Panc1 (cell line): Measurements from ENCODE around the gene ARMC5. TPM values are rescaled to one million over a fixed set of nuclear protein-coding genes. Genes with fewer than 3 reads are reported as not detected.
"Not testable (repeated sequence)": the region's sequence is repeated elsewhere in the genome, so short reads cannot be mapped to it uniquely, and the experiment has no call there.

ENCODE experiments used
- ATAC-seq: fragments of 200-7000 bp; cut with Tn5 transposase; 2 replicates; pipeline ENCODE4 v1.9.1; 2020; ENCODE audit warnings: mild to moderate bottlenecking, moderate library complexity
- BruUV-seq: library from RNA; stranded (reverse); fragments of 400-500 nt; replicated peaks from 2 replicates; lab custom pipeline; 2021; lab: Mats Ljungman, UMichigan
- CTCF ChIA-PET: fragments of 300-600 bp; sonication (Branson Sonifier 250); formaldehyde crosslinking; loops from one replicate; lab custom pipeline; 2022; ENCODE audit warnings: antibody characterized with exemption; lab: Charles Lee
- POLR2A ChIA-PET: fragments of 300-600 bp; sonication (Branson Sonifier 250); formaldehyde crosslinking; loops from one replicate; lab custom pipeline; 2022; ENCODE audit warnings: antibody characterized with exemption; lab: Charles Lee
- DNase-seq: peaks from one replicate; pipeline ENCODE4 v3.0.0-alpha.2; 2010; ENCODE audit warnings: low read depth, low spot score
- H3K27ac ChIP-seq: 2 replicates; pipeline ENCODE4 v1.5.1; 2011; ENCODE audit warnings: mild to moderate bottlenecking, low read length, inconsistent platforms
- H3K27me3 ChIP-seq: fragments of 200-500 bp; sonication (Bioruptor generic); 2 replicates; pipeline ENCODE4 v1.6.0; 2014; ENCODE audit warnings: low read length, inconsistent platforms; ENCODE audit not compliant: control insufficient read depth, insufficient read depth
- H3K36me3 ChIP-seq: fragments of 200-500 bp; sonication (Bioruptor generic); 2 replicates; pipeline ENCODE4 v1.5.1; 2014; ENCODE audit warnings: inconsistent platforms, mild to moderate bottlenecking, low read length, moderate library complexity; ENCODE audit not compliant: control insufficient read depth, insufficient read depth
- H3K4me1 ChIP-seq: 2 replicates; pipeline ENCODE4 v1.5.1; 2011; ENCODE audit warnings: inconsistent platforms, mild to moderate bottlenecking, low read length, moderate library complexity; ENCODE audit not compliant: control insufficient read depth, insufficient read depth
- H3K4me3 ChIP-seq, 2 experiments: 2 replicates each; pipeline ENCODE4 v1.5.1; 2011 to 2012; ENCODE audit warnings: low read depth in 2 of 2, low read length in 2 of 2, mild to moderate bottlenecking in 2 of 2, inconsistent platforms in 1 of 2, moderate library complexity in 1 of 2
- H3K9me3 ChIP-seq: fragments of 200-500 bp; sonication (Bioruptor generic); 2 replicates; pipeline ENCODE4 v1.5.1; 2014; ENCODE audit warnings: low read depth, mild to moderate bottlenecking, inconsistent platforms, low read length, moderate library complexity; ENCODE audit not compliant: control insufficient read depth, insufficient read depth
- CTCF ChIP-seq: fragments of 450-650 bp; IDR thresholded peaks from 2 replicates; pipeline ENCODE4 v1.5.1; 2017; ENCODE audit warnings: mild to moderate bottlenecking
- POLR2AphosphoS5 ChIP-seq: IDR thresholded peaks from 2 replicates; pipeline ENCODE4 v1.6.1; 2012; ENCODE audit warnings: mild to moderate bottlenecking, low read depth, low read length, moderate library complexity
- REST ChIP-seq, 2 experiments: IDR thresholded peaks; 2 replicates each; pipeline ENCODE4 v1.6.1; 2011 to 2012; ENCODE audit warnings: low read depth in 2 of 2, control low read depth in 1 of 2, low read length in 1 of 2, mild to moderate bottlenecking in 1 of 2, moderate library complexity in 1 of 2; ENCODE audit not compliant: insufficient read depth in 1 of 2
- SIN3A ChIP-seq: IDR thresholded peaks from 2 replicates; pipeline ENCODE4 v1.6.1; 2012; ENCODE audit warnings: low read depth, mild to moderate bottlenecking, low read length, moderate library complexity, borderline replicate concordance; ENCODE audit not compliant: insufficient read depth
- TCF7L2 ChIP-seq: IDR thresholded peaks from 2 replicates; pipeline ENCODE4 v1.6.1; 2011; ENCODE audit warnings: mild to moderate bottlenecking, low read depth, low read length, inconsistent platforms
- in situ Hi-C: cut with HindIII; loops from 2 replicates; pipeline ENCODE4 v1.10.0; 2016; ENCODE audit warnings: low sequenced_read_pairs, low pct_unique_long_range_greater_than_20kb
- intact Hi-C: fragments of 100-400 bp; cut with micrococcal nuclease; formaldehyde crosslinking; loops from one replicate; pipeline ENCODE4 v1.10.0; 2022; ENCODE audit not compliant: unreplicated experiment
- total RNA-seq: library from RNA; stranded (reverse); gene quantifications from one replicate; pipeline ENCODE4 v1.2.1, GENCODE V29; 2021; ENCODE audit not compliant: unreplicated experiment

The ARMC5 gene
- total RNA-seq, 1 experiment from 2014 or later = 19.8 TPM

- CTCF ChIA-PET = no interaction called here
- H3K27me3 ChIP-seq = no peaks in the 10 kb centered on the region
- H3K36me3 ChIP-seq = no peaks in the 10 kb centered on the region
- intact Hi-C loops = no loop called here
- H3K27ac ChIP-seq = no peak overlapping the region
- POLR2A ChIA-PET = no interaction called here
- no peak overlapping the region for H3K4me3 ChIP-seq
- in situ Hi-C loops = no loop called here
- no TSS peak for BruUV-seq
- DNase-seq (no peak), ATAC-seq (peak; percentile 40)
- H3K9me3 ChIP-seq = no peaks in the 10 kb centered on the region
- TF ChIP-seq CTCF = no peak
- TF ChIP-seq REST (IDR thresholded peaks at IDR 0.05; ENCODE audit: insufficient read depth in 1 of 2, low read depth in 2 of 2, low read length in 1 of 2) = no peak
- TF ChIP-seq SIN3A = no peak
- no peak for TF ChIP-seq POLR2AphosphoS5
- no peak for TF ChIP-seq TCF7L2
- no peaks in the 10 kb centered on the region for H3K4me1 ChIP-seq
Observed at GRCh38 chr16:31436221-31437045, 22.9 kb upstream of the ARMC5 start.

- DNase-seq (no peak), ATAC-seq (no peak)
- Histone ChIP-seq H3K4me1 (no peaks in the 10 kb centered on the region), H3K27me3 (no peaks in the 10 kb centered on the region), H3K4me3 (no peak overlapping the region), H3K27ac (no peak overlapping the region), H3K36me3 (no peaks in the 10 kb centered on the region), H3K9me3 (no peaks in the 10 kb centered on the region)
- in situ Hi-C loops = no loop called here
- ChIA-PET POLR2A (no interaction called here), CTCF (no interaction called here)
- TF ChIP-seq CTCF (no peak), TCF7L2 (no peak), POLR2AphosphoS5 (no peak)
- no TSS peak for BruUV-seq
- intact Hi-C loops = no loop called here
Observed at GRCh38 chr16:31438414-31438813, 20.9 kb upstream of the ARMC5 start.

- DNase-seq, H3K4me3 ChIP-seq, H3K36me3 ChIP-seq, in situ Hi-C loops, H3K4me1 ChIP-seq, ATAC-seq, CTCF ChIA-PET, H3K27me3 ChIP-seq, POLR2A ChIA-PET, BruUV-seq, H3K9me3 ChIP-seq, H3K27ac ChIP-seq, intact Hi-C loops: not testable (repeated sequence)
Observed at GRCh38 chr16:31439023-31439422, 20.3 kb upstream of the ARMC5 start.
